ENCODE measurements around the gene FOXK2.

Gene FOXK2

DNA sequence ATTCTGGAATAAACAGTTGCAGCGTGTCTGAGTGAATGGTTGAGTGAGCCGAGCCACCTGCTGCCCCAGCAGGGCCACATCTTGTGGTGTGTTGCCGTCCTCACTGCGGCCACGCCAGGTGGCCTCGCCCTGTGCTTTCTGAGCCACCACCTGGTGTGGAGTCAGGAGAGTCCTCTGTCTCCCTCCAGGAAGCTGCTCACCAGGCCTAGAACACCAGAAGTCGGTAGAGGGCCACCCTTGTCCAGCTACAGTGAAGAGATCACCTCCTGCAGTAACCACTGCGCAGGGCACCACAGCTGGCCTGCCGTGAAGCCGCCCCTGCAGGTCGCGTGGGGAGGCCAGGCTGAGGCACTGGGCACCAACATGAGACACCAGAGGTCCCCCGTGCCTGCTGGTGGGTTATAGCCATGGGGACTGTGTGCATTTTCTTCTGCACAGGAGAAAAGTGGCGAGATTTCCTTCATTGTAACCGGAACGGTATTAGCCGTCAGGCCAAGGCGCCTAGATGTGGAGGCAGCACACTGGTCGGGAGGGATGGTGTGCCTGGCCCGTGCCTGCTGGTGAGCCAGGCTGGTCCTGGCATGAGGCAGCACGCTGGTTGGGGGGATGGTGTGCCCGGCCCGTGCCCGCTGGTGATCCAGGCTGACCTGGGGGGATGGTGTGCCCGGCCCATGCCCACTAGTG, 28.9 kb upstream of the FOXK2 start:
- TF ChIP-seq GATA1 (IDR thresholded peaks at IDR 0.05; ENCODE audit: low read depth, low read length) = no peak
- TF ChIP-seq POLR2A (IDR thresholded peaks at IDR 0.05; ENCODE audit: low read length) = no peak

DNA sequence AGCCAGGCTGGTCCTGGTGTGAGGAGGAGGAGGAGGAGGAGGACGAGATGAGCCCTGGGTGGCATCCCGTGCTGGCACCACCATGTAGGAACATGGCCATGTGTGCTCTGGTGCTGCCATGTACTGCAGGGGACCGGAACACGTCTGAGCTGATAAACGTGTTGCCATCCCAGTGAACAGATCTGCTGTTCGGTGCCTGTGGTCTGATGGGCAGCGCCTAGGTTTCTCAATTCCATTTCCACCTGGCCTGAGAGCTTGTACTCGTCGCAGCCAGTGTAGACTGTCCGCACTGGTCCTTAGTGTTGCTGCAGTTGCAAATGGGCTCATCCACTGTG, 28.4 kb upstream of the FOXK2 start:
- TF ChIP-seq GATA1 (IDR thresholded peaks at IDR 0.05; ENCODE audit: low read depth, low read length) (no peak), POLR2A (IDR thresholded peaks at IDR 0.05; ENCODE audit: low read length) (no peak)
- no peak for DNase-seq

More for the DNA sequence above, 28.9 kb upstream of the FOXK2 start:
- DNase-seq = no peak

GRCh38 chr17:82491533-82491932, 28.0 kb upstream of the FOXK2 start:
- DNase-seq = no peak
- no peak for TF ChIP-seq GATA1 (IDR thresholded peaks at IDR 0.05; ENCODE audit: low read depth, low read length)
- TF ChIP-seq POLR2A (IDR thresholded peaks at IDR 0.05; ENCODE audit: low read length) = no peak

DNA sequence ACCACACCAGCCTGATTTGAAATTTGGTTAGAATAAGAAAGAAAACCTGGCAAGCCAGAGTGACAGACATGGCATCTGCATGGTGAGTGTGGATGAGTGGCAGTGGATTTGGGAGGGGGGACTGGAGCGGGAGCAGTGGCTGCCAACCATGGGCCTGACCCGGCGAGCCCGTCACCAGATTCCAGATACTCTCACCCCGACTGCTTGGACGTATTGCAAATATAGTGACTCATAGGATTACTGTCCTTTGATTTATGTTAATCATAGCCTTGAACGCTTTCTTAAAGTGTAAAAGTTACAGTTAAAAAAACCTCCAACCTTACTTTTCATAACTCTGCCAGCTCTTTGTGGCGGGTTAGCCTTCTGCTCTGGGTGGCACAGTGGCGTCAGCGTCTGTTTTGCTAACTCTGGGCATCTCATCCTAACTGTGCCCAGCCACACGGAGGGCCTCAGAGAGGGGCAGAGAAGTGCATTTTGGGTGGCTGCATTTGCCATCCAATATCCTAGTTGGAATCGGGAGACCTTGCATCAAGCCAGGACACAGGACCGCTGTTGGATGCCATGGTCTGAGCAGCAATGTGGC, 26.8 kb upstream of the FOXK2 start:
- DNase-seq = no peak
- TF ChIP-seq POLR2A (IDR thresholded peaks at IDR 0.05; ENCODE audit: low read length) (no peak), GATA1 (IDR thresholded peaks at IDR 0.05; ENCODE audit: low read depth, low read length) (no peak)

DNA sequence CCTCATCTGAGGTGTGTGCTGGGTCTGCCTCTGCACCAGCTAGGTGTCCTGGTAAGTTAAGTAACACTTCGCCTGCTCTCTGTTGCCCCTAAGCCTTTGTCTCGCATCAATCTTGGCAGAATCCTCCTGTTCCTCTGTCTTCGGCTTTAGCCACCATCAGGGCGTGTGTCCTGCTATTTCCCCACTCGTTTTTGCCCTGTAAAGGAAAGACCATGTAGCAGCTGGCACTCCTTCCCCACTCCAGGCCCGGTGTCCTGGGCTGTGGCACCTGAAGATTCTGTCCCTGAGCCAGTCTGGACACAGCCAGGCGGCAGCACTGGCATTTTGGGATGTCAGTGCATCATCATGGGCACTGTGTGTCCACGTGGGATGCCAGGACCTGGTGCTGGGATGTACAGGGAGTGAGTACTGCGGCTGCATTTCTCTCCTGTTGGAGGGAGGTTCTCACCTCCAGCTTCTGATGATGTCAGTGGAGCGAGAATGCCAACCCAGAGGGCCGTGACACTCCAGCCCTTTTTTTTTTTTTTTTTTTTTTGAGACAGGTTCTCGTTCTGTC, 26.2 kb upstream of the FOXK2 start:
- DNase-seq = no peak
- no peak for TF ChIP-seq POLR2A (IDR thresholded peaks at IDR 0.05; ENCODE audit: low read length)
- TF ChIP-seq GATA1 (IDR thresholded peaks at IDR 0.05; ENCODE audit: low read depth, low read length) = no peak

GRCh38 chr17:82494236-82495055, 25.1 kb upstream of the FOXK2 start:
- peak; percentile 93 to 94 for DNase-seq
- no peak for TF ChIP-seq GATA1 (IDR thresholded peaks at IDR 0.05; ENCODE audit: low read depth, low read length)
- no peak for TF ChIP-seq POLR2A (IDR thresholded peaks at IDR 0.05; ENCODE audit: low read length)

DNA sequence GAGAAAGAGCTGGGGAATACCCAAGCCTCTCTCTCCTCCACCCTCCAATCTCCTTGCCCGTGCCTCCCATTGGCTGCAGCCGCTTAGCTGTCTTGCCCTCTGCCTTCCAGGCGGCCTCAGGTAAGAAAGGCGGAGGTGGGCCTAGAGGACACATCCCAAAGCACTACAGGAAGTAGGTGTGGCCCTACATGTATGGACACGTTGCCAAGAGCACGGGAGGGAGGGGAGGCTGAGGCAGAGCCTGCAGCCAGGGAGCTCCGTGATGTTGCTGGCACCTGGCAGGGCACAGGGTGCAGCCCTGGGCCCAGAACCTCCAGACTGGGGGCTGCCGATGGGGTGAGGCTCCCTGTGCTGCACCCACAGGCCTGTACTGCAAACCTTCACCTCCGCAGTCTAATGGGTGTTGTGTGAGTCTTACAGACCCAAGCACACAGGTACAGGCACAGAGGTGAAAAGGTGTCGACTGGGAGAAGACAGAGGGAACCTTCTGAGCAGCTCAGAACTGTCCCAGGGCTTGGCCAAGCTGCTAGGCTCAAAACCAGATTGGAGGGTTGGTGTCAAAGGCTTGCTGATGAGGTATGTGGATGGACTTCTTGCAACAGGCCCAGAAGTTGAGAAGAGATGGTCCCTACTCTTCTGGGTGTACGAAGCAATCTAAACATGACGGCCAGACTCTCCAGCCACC, 23.5 kb upstream of the FOXK2 start:
- no peak for DNase-seq
- TF ChIP-seq POLR2A (IDR thresholded peaks at IDR 0.05; ENCODE audit: low read length) (no peak), GATA1 (IDR thresholded peaks at IDR 0.05; ENCODE audit: low read depth, low read length) (no peak)

DNA sequence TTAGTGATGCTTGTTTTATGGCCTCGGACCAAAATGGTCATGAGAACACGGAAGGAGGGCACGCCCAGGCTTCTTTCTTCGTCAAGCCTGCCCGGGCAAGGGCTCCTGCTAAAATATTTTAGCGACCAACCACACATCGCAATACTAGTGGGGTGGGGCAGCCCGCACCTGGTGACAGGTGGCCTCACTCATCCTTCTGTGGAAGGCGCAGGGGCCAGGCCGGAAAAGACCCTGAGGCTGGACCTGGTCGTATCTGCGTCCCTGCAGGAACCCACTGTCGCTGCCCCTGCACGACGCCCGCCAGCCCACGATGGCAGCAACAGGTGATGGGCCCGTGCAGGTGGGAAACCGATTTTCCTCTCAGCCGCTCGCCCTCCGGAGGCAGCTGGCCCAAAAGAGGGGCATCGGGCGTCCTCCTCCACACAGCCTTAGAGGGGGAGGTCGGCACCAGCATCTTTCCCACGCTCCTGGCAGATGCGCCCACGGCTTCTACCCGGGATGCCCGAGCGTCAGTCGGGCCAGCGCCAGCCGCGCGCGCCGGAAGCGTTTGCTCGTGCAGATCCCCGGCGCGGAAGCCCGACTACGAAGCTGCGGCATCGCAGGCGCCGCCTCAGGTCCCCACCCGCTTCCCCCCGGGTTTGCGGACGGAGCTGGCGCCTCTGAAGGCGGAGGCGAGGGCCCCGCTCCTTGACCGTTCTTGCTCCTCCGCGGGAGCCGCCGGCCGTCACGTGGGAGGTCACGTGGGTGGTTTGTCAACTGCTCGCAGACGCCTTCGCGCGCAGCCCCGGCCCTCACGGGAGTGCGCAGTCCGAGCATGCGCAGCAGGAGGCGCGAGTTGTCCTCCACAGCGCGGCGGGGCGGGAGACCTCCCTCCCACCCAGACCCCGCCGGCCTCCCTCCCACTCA, 22.8 kb upstream of the FOXK2 start:
- TF ChIP-seq GATA1 (IDR thresholded peaks at IDR 0.05; ENCODE audit: low read depth, low read length) (no peak), POLR2A (IDR thresholded peaks at IDR 0.05; ENCODE audit: low read length) (peak; percentile 60)
- peak; percentile 94 to 95 for DNase-seq

DNA sequence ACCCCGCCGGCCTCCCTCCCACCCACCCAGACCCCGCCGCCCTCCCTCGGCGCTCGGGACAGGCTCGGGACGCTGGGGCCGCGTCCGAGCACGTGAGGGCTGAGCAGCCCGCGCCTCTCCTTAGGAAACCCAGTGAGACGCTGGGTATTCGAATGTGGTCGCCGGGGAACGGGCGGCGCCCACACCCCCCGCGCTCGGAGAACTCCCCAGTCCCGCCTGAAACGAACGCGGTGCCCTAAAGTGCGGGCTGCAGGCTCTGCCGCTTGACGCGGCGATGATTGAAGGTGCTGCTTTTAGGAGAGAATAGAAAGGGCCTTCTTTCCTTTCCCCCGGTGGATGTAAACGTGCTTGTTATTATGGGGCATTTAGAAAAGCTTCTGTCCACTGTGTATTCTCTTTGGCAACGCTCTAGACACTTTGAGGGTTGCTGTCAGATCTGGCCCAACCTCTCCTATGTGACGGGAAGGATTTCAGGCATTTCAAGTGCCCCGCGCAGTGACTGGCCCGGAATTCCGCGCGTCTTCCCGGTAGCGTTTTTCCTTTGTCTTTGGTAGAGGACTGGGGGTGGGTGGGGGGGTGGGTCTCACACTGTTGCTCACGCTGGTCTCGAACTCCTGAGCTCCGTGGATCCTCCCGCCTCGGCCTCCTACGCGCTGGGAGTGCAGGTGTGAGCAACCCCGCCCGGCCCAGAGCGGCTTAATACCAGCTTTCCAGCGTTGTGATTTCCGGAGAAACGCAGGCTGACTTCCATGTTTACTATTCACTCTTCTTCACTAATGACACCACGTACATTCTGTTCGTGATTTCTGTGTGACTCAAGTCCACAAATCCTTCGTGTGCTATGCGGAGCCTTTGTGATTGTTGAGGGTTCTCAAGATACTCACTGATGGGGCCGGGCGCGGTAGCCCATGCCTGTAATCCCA, 21.8 kb upstream of the FOXK2 start:
- TF ChIP-seq GATA1 (IDR thresholded peaks at IDR 0.05; ENCODE audit: low read depth, low read length) (no peak), POLR2A (IDR thresholded peaks at IDR 0.05; ENCODE audit: low read length) (peak; percentile 12)
- DNase-seq = peak; percentile 76 to 81

DNA sequence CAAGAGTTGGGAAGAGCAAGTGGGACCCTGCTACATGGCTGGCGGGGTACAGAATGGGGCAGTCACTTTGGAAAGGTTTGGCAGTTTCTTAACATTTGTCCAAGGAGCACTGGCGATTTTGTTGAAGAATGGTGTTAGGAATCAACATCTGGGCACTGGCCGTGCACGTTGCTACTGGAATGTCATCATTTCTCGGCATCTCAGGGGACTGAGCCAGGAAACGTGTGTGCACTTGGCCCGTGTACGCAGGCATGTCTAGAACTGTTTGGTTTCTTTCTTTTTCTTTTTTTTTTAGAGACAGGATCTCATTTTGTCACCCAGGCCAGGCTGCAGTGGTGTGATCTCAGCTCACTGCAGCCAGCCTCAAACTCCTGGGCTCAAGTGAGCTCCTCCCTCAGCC, 17.3 kb upstream of the FOXK2 start:
- TF ChIP-seq GATA1 (IDR thresholded peaks at IDR 0.05; ENCODE audit: low read depth, low read length) = no peak
- TF ChIP-seq POLR2A (IDR thresholded peaks at IDR 0.05; ENCODE audit: low read length) = no peak
- no peak for DNase-seq

GRCh38 chr17:82503094-82503727, 16.3 kb upstream of the FOXK2 start:
- no peak for DNase-seq
- no peak for TF ChIP-seq GATA1 (IDR thresholded peaks at IDR 0.05; ENCODE audit: low read depth, low read length)
- no peak for TF ChIP-seq POLR2A (IDR thresholded peaks at IDR 0.05; ENCODE audit: low read length)

Data from erythroblast (primary cell).